Measurements from ENCODE around the gene POLDIP3.

GRCh38 chr22:42615092-42615859 is 593 bp upstream of the POLDIP3 start:
- TF ChIP-seq POLR2A (IDR thresholded peaks at IDR 0.05): peak; percentile 94
- no peak for TF ChIP-seq CTCF (IDR thresholded peaks at IDR 0.05)
